ENCODE measurements around the gene CCT4.
A peak's percentile ranks its signal among the peaks of the same experiment; 100 is the strongest.
"Not testable (repeated sequence)": the region's sequence is repeated elsewhere in the genome, so short reads cannot be mapped to it uniquely, and the experiment has no call there.

CCT4 gene

GRCh38 chr2:61853086-61853846 lies 35.2 kb downstream of the CCT4 start:
- Mint-ChIP-seq H3K9me3 (no peaks in the 10 kb centered on the region), H3K27me3 (no peaks in the 10 kb centered on the region), H3K27ac (peak overlapping the region; percentile 91), H3K4me3 (peak overlapping the region; percentile 96), H3K4me1 (peaks cover 9% of the 10 kb centered on the region), H3K36me3 (peaks cover 1% of the 10 kb centered on the region)
- peak; percentile 84 for ATAC-seq

DNA sequence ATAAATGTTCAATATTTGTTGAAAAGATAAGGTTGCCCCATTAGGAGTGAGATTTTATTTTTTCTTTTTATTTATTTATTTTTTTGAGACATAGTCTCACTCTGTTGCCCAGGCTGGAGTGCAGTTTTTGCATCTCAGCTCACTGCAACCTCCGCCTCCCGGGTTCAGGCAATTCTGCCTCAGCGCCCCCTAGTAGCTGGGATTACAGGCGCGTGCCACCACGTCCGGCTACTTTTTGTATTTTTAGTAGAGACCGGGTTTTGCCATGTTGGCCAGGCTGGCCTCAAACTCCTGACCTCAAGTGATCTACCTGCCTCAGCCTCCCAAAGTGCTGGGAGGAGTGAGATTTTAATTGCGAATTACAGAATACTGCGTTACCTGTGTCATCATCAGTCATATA lies 37.2 kb downstream of the CCT4 start:
- H3K27ac Mint-ChIP-seq, H3K9me3 Mint-ChIP-seq, H3K4me1 Mint-ChIP-seq, H3K4me3 Mint-ChIP-seq, H3K27me3 Mint-ChIP-seq, H3K36me3 Mint-ChIP-seq, ATAC-seq: not testable (repeated sequence)

GRCh38 chr2:61845320-61845719 lies 43.1 kb downstream of the CCT4 start:
- Mint-ChIP-seq H3K27ac (no peak overlapping the region), H3K36me3 (peaks cover 7% of the 10 kb centered on the region), H3K27me3 (no peaks in the 10 kb centered on the region), H3K9me3 (no peaks in the 10 kb centered on the region), H3K4me1 (no peaks in the 10 kb centered on the region), H3K4me3 (no peak overlapping the region)
- no peak for ATAC-seq

DNA sequence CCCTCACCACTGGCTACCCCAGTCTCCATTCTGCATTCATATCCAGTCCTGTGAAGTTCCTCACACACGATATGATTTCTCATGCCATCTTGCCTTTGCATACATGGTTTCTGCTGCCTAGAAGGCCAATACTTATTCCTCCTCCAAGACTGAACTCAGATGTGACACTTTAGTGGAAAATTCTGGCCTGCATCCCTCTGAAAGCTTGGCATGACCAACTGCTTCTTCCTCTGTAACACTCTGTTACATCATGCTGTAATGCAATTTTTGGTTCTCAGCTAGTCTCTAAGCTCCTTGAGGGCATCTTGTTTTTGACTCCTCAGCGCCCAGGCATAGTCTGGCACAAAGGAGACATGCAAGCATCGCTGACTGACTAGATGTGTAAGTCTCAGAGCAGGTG lies 47.2 kb downstream of the CCT4 start:
- Mint-ChIP-seq H3K4me1 (no peaks in the 10 kb centered on the region), H3K27ac (no peak overlapping the region), H3K4me3 (no peak overlapping the region), H3K9me3 (no peaks in the 10 kb centered on the region), H3K27me3 (no peaks in the 10 kb centered on the region), H3K36me3 (peaks cover 12% of the 10 kb centered on the region)
- no peak for ATAC-seq

- ATAC-seq = no peak
- peaks cover 21% of the 10 kb centered on the region for H3K36me3 Mint-ChIP-seq
- peaks cover 3% of the 10 kb centered on the region for H3K9me3 Mint-ChIP-seq
- H3K4me1 Mint-ChIP-seq = no peaks in the 10 kb centered on the region
- H3K27ac Mint-ChIP-seq = no peak overlapping the region
- H3K4me3 Mint-ChIP-seq = no peak overlapping the region
- no peaks in the 10 kb centered on the region for H3K27me3 Mint-ChIP-seq
Measured at GRCh38 chr2:61834893-61835292, 53.6 kb downstream of the CCT4 start.

GRCh38 chr2:61833971-61834370 lies 54.5 kb downstream of the CCT4 start:
- H3K36me3 Mint-ChIP-seq = peaks cover 20% of the 10 kb centered on the region
- ATAC-seq = no peak
- H3K9me3 Mint-ChIP-seq = peaks cover 3% of the 10 kb centered on the region
- H3K4me3 Mint-ChIP-seq = no peak overlapping the region
- no peaks in the 10 kb centered on the region for H3K27me3 Mint-ChIP-seq
- no peaks in the 10 kb centered on the region for H3K4me1 Mint-ChIP-seq
- H3K27ac Mint-ChIP-seq = no peak overlapping the region

DNA sequence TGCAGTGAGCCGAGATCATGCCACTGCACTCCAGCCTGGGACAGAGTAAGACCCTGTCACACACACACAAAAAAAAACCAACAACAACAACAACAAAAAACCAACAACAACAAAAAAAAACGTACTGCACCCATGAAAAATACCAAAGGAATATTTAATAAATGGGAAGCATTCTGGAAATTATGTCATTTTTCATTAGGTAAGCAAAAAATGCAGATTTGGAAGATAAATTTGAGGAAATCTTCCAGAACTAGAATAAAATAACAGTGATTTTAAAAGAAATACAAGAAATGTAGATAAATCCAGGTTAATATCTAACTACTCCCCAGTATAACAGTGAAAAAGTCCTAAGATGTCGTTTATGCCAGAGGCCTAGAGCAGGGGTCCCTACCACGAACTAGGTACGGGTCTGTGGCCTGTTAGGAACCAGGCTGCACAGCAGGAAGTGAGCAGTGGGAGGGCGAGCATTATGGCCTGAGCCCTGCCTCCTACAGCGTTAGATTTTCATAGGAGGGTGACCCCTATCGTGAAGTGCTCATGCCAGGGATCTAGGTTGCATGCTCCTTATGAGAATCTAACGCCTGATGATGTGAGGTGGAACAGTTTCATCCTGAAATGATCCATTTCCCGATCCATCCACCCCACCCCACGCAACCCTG lies 56.1 kb downstream of the CCT4 start:
- Mint-ChIP-seq H3K4me1 (no peaks in the 10 kb centered on the region), H3K36me3 (peaks cover 20% of the 10 kb centered on the region), H3K27ac (no peak overlapping the region), H3K9me3 (peaks cover 3% of the 10 kb centered on the region), H3K27me3 (no peaks in the 10 kb centered on the region), H3K4me3 (no peak overlapping the region)
- ATAC-seq = no peak

- Mint-ChIP-seq H3K9me3 (no peaks in the 10 kb centered on the region), H3K4me1 (no peaks in the 10 kb centered on the region), H3K4me3 (no peak overlapping the region), H3K36me3 (no peaks in the 10 kb centered on the region), H3K27ac (no peak overlapping the region), H3K27me3 (no peaks in the 10 kb centered on the region)
- ATAC-seq = no peak
Measured at GRCh38 chr2:61822255-61822654, 66.2 kb downstream of the CCT4 start.

Measured in stimulated activated memory B cell treated with anti-CD40 and anti-IgM and Interleukin-4, amounts not matched to agents 10 μg/mL and 1 μg/mL and 100 μg/mL, for 72 hours (primary cell).